UCSD-AML1 (cell line): ENCODE results near the gene ERC2.

Experiments used
- DNase-seq: peaks from one replicate; lab custom pipeline; 2025; ENCODE audit not compliant: unreplicated experiment; lab: John Stamatoyannopoulos, UW

The ERC2 gene

GRCh38 chr3:56428667-56429066, 39.6 kb downstream of the ERC2 start:
- DNase-seq: no peak

- no peak for DNase-seq
Observed at GRCh38 chr3:56424885-56425284, 43.4 kb downstream of the ERC2 start.

- DNase-seq: no peak
Observed at GRCh38 chr3:56424336-56424735, 43.9 kb downstream of the ERC2 start.

DNA sequence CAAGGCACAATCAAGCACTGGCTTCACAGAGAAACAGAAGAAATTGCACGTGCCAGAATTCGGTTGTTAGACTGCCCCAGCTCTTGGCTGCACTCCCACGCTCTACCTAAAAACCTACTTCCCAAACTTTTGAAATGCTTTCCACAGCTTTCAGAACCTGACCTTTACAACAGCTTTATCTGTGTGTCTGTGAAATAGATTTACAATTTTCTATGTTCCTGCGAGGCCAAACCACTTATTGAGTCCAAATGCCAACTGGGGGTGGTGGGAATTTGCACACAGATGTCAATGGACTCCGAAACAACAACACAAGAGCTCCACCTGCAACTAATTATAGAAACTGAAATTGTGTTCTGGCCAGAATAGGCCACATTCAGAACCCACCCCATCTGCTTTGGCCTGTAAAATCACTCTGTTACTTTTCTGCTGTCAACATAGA, 44.6 kb downstream of the ERC2 start:
- no peak for DNase-seq

DNA sequence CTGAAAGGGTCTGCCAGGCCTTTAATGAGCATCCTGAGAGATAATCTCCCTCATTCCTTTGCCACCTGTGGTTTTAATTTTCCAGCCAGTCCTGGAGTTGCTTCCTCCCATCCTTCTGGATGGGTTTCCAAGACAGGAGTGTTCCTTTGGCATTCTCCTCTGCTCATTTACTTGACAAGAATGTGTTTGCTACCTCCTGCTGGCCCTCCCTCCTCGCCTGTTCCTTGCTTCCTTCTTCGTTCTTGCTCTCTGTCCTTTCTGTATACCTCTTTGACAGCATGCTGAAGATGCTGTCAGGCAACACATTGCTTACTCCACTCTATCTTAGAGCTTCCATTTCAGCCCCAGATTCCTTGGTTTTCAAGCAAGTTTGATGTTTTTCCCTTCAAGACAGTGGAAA, 46.0 kb downstream of the ERC2 start:
- no peak for DNase-seq

GRCh38 chr3:56421205-56421604, 47.1 kb downstream of the ERC2 start:
- no peak for DNase-seq

DNA sequence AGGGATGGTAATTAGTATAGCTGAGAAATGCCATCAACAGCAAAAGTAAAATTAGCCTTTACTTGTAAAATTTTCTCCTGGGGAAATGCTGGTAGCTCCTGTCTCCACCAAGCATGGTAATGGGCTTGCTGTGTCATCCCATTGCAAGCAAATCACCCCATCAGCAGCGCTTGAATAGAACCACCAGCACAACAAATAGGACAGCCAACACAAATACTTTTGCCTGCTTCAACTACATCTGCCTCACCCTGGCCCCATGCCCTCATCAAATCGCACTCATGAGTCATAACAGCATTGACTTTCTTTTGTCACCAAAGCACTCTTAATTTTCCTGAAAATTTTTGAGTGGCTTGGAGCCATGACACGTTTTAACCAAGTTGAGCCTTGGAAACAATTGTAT, 52.6 kb downstream of the ERC2 start:
- DNase-seq: no peak

GRCh38 chr3:56413911-56414310, 54.4 kb downstream of the ERC2 start:
- no peak for DNase-seq

- DNase-seq: no peak
Observed at GRCh38 chr3:56411166-56411565, 57.1 kb downstream of the ERC2 start.

- DNase-seq: no peak
Observed at GRCh38 chr3:56410576-56410975, 57.7 kb downstream of the ERC2 start.

GRCh38 chr3:56409790-56410189, 58.5 kb downstream of the ERC2 start:
- no peak for DNase-seq

DNA sequence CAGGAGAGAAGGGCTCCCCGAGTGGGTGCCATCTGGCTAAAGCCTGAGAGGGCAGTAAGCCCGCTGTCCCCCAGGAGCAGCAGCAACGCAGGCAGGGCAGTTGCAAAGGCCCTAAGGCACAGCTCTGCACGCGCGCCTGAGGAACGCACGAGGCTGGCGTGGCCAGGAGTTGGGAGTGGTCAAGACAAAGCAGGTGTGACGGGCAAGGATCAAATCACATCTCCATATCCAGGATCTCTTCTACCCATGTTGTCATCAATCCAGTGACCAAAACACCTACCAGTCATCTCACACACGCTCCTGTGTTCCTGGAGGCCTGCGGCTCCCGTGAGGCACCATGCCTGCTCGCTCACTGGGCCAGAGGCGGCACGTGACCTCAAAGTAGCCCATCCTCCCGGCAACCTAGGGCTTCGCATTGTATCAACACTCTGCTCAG, 59.5 kb downstream of the ERC2 start:
- no peak for DNase-seq

DNA sequence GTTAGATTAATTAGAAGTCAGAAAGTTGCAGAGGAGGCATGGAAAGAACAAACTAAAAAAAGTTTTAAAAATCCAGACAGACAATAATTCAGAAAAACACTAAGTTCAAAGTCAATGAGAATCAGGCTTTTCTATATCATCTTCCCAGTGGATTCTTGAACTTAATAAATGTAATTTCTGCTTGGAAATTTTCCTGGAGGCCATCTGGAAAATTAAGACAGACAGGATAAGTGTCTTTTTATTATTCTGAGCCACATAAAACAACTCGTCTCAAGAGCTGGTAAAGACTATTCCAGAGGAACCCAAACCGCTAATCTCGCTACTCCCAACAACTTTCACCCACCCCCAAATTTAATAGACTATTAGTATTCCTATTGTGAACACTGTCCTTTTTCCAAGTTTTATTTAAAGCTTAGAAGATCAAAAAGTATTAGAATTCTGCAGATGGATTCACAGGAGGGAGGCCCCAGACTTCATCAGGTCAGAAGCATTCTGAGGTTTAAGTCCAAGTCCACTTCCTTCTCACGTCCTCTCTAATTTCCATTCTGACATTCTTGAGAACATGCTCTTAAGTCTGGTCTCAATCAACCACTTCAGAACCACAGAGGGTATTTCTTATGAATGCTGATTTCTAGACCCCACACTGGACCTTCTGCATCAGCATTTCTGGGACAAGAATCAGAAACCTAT, 61.3 kb downstream of the ERC2 start:
- DNase-seq: no peak

DNA sequence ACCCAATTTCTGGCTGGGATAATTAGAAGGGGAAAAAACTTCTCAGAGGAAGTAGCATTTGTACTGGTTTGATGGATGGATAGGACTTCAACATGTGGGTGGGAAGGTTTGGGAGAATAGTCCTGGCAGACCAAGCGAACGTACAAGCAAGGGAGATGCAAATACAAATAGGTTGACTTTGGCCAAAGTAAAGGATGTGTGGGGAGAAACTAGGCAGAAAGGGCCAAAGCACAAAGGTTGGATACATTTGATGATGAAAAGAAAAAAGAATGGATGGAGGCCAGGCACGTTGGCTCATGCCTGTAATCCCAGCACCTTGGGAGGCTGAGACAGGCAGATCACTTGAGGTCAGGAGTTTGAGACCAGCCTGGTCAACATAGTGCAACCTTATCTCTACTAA, 63.4 kb downstream of the ERC2 start:
- DNase-seq: no peak

GRCh38 chr3:56398659-56399058, 69.6 kb downstream of the ERC2 start:
- no peak for DNase-seq

DNA sequence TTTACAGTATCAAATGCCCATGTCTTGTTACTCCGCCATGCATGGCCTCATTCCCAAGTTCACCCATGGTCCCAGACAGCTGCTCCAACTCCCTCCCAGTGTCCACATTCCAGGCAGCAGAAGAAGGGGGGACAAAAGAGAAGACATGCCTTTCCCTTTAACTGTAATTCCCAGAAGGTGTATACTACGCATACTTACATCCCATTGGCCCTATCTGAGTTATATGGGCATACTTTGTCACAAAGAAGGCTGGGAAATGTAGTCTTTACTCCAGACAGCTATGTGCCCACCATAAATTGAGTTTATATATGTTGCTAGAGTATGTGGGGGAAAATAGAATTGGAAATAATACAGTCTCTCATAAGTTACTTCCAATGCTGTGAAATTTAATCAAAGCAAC, 70.5 kb downstream of the ERC2 start:
- no peak for DNase-seq

GRCh38 chr3:56389183-56389830, 79.0 kb downstream of the ERC2 start:
- DNase-seq: no peak

GRCh38 chr3:56383092-56383491, 85.2 kb downstream of the ERC2 start:
- no peak for DNase-seq

DNA sequence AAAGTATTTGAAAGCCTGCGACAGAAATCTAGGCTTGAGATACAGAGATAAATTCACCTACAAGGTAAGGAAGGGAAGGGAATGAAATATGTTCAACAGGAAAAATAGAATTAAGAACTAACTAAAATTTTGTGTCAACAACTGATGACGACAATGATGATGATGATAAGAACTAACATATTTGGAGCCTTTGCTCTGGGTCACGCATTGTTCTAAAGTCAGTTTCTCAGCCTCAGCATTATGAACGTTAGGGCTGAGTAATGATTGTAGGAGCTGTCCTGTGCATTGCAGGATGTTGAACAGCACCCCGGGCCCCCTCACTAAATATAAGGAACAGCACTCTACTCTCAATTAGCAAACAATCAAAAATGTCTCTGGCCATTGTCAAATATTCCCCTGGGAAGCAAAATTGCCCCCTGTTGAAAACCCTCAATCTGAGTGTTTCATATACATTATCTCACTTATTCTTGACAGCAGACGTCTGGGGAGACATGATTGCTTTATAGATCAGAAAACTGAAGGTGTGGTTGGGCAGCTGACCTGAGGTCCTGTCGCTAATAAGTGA, 88.5 kb downstream of the ERC2 start:
- no peak for DNase-seq

- DNase-seq: no peak
Observed at GRCh38 chr3:56375654-56376053, 92.6 kb downstream of the ERC2 start.

DNA sequence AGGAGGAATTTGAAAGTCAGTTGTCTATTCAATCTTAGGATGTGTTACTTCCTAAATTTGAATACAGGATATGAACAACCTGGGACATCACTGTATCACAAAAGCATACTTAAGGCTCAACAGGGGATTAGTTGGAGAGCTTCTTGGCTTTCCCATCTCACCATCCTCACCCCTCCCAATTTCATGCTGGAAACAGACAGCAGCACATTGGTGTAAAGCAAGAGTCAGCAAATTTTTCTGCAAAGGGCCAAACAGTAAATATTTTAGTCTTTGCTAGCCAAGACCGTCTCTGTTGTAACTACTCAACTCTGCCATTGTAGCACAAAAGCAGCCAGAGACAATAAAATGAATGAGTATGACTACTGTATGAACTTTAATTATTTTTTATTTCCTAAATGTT, 94.9 kb downstream of the ERC2 start:
- DNase-seq: no peak

DNA sequence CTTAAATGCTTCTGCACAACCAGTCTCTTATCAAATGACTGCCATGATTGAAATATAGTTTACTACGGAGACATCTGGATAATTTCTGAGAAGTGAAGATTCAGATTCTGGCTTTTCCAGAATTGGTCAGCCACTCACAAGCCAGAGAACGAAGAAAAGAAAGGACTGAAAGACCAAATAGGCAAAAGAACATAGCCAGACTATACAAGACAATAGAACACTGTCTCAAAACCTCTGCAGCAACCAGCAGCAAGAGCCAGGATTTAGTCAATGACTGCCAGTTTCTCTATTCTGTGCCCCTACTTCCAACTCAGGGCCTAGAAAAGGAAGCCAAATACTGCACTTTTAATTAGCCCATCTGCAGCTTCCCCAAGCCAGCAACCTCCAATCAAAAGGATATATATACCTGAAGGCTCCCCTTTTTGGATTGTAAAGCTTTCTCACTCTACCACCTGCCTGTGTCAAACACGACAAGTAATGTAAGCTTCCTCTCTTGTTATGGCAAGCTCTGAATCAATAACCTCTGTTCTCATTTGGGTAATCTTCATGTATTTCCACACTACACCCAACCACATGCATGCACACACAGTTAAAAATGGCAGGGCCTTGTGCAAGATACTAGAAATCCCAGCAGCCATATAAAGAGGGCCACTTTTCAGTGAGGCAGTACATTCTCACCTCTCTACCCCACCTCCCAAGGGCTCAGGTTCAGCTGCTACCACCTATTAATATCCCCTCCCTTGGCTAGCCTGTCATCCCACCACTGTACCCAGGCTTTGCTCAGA, 97.1 kb downstream of the ERC2 start:
- no peak for DNase-seq
